Measurements from ENCODE around the gene FOXD4L3. TPM values are rescaled to one million over a fixed set of nuclear protein-coding genes. Genes with fewer than 3 reads are reported as not detected.
"Not testable (repeated sequence)": the region's sequence is repeated elsewhere in the genome, so short reads cannot be mapped to it uniquely, and the experiment has no call there.

Gene FOXD4L3
- under 1 TPM in 1 of 2 experiments, not detected in 1; 0.14 TPM for total RNA-seq

DNA sequence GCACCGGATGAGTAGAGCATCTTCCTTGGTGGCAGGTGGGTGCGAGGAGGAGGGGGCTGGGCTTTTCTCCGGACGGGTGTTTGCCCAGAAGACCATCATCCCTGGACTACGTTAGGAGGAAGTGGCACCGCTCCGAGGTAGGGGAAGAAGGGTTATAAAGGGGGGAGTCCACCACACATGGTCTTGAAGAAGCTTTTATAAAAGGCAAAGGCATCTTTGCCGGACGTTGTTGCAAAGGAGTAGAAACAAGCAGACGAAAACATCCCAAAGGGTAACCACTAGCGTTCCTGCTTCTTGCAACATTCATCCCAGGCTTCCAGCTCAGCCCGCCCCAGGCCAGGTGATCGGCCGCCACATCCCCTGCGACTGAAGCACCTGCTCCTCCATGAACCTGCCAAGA is at the start of gene FOXD4L3:
Gene FOXD4L3, plus strand, starts transcription at position 301 of the 400 bp plus-strand sequence. Its CDS starts 85 bp downstream, at position 386.
- H3K27ac Mint-ChIP-seq, H3K9me3 Mint-ChIP-seq: not testable (repeated sequence)

DNA sequence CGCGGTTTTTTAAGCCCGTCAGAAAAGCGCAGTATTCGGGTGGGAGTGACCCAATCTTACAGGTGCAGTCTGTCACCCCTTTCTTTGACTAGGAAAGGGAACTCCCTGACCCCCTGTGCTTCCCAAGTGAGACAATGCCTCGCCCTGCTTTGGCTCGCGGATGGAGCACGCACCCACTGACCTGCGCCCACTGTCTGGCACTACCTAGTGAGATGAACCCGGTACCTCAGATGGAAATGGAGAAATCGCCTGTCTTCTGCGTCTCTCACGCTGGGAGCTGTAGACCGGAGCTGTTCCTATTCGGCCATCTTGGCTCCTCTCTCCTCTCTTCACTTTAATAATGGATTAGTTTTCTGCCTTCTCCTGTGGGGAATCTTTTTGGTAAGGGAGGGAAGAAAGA is 21.6 kb upstream of the FOXD4L3 start:
- H3K4me1 Mint-ChIP-seq, DNase-seq, H3K36me3 Mint-ChIP-seq, H3K9me3 Mint-ChIP-seq, H3K4me3 Mint-ChIP-seq, H3K27me3 Mint-ChIP-seq, H3K27ac Mint-ChIP-seq: not testable (repeated sequence)

More for the DNA sequence above, at the start of gene FOXD4L3:
- not testable (repeated sequence) for DNase-seq, H3K27me3 Mint-ChIP-seq, H3K36me3 Mint-ChIP-seq, H3K4me3 Mint-ChIP-seq, H3K4me1 Mint-ChIP-seq

DNA sequence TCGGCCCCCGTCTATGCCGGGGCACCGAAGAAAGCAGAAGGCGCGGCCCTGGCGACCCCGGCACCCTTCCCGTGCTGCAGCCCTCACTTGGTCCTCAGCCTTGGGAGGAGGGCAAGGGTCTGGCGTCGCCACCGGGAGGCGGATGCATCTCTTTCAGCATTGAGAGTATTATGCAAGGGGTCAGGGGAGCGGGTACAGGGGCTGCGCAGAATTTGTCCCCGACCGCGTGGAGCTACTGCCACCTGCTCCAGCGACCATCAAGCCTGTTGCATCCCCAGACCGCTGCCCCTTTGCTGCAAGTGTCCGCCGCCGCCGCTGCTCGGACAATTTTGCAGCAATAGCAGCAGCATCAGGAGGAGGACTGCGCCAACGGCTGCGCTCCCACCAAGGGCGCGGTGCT is 1.1 kb downstream of the FOXD4L3 start:
- H3K27ac Mint-ChIP-seq, H3K4me3 Mint-ChIP-seq, H3K9me3 Mint-ChIP-seq, H3K36me3 Mint-ChIP-seq, H3K4me1 Mint-ChIP-seq, H3K27me3 Mint-ChIP-seq, DNase-seq: not testable (repeated sequence)

DNA sequence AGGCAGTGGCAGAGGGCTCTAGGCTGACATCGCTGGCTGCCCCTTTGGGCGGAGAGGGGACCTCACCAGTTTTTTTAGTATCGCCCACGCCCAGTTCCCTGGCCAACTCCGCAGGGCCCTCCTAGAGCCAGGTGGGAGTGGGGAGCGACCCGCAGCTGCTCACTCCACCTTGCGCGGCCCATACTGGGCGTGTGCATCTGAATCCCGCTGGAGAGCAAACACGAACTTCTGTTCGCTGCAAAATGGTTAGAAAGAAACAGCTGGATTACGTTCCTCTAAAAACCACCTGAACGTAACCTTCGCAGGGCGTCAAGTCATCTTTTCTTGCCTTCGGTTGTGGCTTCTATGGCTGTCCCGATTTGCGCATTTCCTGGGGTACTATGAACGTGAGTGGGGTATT is 1.5 kb downstream of the FOXD4L3 start:
- H3K9me3 Mint-ChIP-seq, DNase-seq, H3K27ac Mint-ChIP-seq, H3K4me3 Mint-ChIP-seq, H3K4me1 Mint-ChIP-seq, H3K27me3 Mint-ChIP-seq, H3K36me3 Mint-ChIP-seq: not testable (repeated sequence)

DNA sequence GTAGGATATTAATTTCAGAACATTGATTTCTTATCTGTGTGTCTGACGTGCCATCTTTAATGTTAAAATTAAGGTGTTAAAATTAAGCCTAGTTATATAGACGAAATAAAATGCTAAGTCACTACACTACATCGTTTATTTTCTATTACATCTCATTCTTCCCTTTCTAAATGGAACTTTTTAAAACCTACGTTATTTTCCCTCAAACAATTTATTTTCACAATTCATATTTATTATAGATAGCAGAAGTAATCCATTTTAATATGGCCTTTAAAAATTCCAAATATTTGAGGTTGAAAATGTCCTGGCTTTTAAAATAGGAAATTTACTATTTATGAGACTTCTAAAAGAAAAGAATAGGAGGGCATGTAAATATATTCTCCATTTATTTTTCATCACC is 2.1 kb downstream of the FOXD4L3 start:
- H3K9me3 Mint-ChIP-seq, H3K4me3 Mint-ChIP-seq, H3K27me3 Mint-ChIP-seq, DNase-seq, H3K4me1 Mint-ChIP-seq, H3K36me3 Mint-ChIP-seq, H3K27ac Mint-ChIP-seq: not testable (repeated sequence)

DNA sequence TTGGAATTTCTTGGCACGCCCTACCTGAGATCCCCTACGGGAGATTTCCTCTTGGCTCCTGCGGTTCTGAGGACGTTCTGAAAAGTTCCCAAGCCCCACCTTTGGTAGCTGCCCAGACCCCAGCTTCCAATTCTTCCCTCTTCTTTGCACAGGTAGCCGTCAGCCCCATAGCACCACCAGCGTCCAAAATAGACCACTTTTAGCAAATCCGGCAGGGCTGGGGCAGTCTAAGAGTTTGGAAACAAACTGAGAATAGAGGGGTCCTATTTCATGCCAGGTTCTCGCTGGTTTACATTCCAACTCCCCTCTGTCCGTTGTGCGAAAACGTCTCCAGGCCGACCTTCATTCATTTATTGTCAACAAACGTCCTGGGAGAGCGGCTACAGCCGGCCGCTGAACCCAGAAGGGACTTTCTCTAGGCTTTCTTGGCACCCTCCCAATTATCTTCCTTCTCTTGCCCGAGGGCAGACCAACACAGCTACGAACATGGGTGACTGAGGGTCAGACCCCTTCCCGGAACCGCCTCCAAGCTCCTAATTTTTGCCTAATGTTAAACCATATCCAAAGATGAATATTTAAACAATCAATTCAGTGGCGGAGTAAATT is 3.1 kb downstream of the FOXD4L3 start:
- not testable (repeated sequence) for H3K27me3 Mint-ChIP-seq, H3K36me3 Mint-ChIP-seq, H3K4me3 Mint-ChIP-seq, DNase-seq, H3K9me3 Mint-ChIP-seq, H3K4me1 Mint-ChIP-seq, H3K27ac Mint-ChIP-seq

DNA sequence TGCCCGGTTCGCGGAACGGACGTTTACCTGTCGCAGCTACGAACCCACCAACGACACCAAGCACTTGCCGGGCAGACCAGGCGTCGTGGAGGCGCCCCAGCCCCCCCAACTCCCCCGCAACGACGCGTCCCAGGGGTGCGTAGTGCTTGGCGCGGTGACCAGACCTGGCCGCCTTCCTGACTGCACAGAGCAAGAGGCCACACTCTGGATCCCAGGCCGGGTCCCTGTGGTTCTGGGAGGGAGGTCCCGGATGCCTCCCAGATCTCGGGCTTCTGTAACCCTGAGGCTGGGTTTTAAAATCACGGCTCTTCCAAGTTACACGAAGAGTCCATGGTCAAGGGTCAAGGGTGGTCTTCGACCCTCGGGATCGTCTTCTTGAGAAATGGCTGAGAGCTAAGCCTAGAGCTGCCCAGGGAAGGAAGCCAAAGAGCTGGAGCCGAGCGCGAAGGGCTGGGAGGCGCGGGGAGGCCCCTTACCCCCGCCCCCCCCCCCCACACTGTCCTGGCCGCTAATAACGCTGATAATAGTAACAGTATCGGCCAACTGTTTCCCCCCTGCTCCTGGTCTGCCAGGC is 3.8 kb downstream of the FOXD4L3 start:
- not testable (repeated sequence) for H3K9me3 Mint-ChIP-seq, H3K36me3 Mint-ChIP-seq, DNase-seq, H3K4me1 Mint-ChIP-seq, H3K27me3 Mint-ChIP-seq, H3K4me3 Mint-ChIP-seq, H3K27ac Mint-ChIP-seq

DNA sequence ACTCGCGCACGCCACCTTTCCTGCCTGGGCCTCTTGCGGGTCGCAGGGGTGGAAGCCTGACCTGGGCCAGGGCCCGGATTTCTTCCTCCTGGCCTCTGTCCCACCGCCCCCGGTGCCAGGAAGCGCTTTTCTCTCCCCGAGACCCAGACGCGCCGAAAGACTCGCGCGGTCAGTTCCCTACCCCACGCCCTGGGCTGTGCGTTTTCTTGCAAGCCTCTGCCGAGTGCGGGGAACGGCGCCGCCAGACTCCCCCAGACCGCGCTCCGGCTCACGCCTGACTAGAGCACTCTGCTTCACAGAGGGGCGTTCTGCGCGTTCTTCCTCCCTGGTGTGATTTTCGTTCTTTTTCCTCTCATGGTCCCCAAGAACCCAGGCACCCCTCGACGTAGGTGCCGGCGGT is 4.5 kb downstream of the FOXD4L3 start:
- H3K4me1 Mint-ChIP-seq, DNase-seq, H3K27me3 Mint-ChIP-seq, H3K27ac Mint-ChIP-seq, H3K36me3 Mint-ChIP-seq, H3K4me3 Mint-ChIP-seq, H3K9me3 Mint-ChIP-seq: not testable (repeated sequence)

DNA sequence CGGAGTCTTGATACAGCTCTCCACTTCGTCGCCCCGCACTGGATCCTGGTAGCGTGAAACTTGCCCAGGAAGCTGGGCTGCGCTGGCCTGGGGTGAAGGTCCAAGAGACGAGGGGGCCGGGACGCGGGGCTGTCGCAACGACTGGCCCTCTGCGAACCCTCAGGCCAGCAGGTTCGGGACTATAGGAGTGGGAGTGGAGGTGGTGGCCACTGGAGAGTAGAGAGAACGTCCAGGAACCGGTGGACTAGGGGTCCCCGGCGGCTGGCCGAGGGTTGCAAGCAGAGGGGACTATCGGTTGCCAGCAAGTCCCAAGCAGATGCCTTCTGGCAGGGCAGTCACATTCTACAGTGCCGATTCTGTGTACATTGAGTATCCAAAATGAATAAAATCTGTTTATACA is 5.0 kb downstream of the FOXD4L3 start:
- not testable (repeated sequence) for H3K27ac Mint-ChIP-seq, H3K4me1 Mint-ChIP-seq, H3K36me3 Mint-ChIP-seq, H3K4me3 Mint-ChIP-seq, DNase-seq, H3K27me3 Mint-ChIP-seq, H3K9me3 Mint-ChIP-seq

DNA sequence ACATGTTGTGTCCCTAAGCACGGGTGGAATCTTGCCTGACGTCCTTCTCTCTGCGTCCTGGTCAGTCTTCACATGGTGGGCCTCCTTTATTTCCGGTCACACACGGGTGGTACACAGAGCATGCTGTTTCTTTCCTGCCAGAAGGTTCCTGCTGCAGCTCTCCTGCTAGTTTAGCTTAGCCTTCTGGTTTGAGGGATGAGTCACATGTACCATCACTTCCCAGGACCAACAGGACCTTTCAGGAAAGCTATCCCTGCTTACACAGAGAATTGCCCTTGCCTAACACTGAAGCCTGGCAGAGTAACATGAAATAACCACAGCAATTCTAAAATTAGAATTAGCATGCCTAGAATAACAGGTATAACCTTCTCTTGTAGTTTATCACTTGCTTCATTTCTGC is 8.5 kb downstream of the FOXD4L3 start:
- DNase-seq, H3K36me3 Mint-ChIP-seq, H3K9me3 Mint-ChIP-seq, H3K27me3 Mint-ChIP-seq, H3K4me3 Mint-ChIP-seq, H3K27ac Mint-ChIP-seq, H3K4me1 Mint-ChIP-seq: not testable (repeated sequence)

DNA sequence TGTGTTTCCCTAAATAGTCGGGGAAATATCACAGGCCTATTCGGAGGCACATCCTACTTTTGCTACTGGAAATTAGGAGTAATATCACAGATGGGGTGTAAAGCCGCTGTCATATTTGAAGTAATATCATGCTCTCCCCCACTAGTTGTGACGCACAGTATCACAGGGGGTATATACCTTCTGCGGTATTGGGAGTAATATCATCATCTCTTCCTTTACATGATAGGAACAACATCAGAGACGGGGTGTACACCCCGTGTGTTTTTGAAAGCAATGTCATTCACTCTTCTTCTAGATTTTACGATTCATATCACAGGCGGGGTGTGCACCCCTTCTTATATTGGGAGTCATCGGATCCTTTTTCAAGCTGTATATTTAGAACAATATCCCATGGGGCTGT is 15.5 kb downstream of the FOXD4L3 start:
- not testable (repeated sequence) for H3K27ac Mint-ChIP-seq, H3K9me3 Mint-ChIP-seq, H3K27me3 Mint-ChIP-seq, H3K4me3 Mint-ChIP-seq, H3K36me3 Mint-ChIP-seq, H3K4me1 Mint-ChIP-seq, DNase-seq

DNA sequence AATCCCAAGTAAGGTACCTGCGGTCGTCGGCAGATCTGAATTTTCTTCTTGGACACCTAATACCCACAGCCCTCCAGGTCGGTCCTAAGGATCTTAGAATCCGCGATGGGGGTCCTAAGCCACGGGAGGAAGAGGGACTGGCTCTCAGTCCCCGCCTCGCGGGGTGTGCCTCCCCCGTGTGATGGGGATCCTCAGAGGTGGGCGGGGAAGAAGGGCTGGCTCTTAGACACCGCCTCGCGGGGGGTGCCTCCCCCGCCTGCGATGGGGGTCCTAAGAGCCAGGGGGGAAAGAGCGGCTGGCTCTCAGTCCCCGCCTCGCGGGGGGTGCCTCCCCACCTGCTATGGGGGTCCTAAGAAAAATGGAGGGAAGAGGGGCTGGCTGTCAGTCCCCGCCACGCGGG is 21.1 kb downstream of the FOXD4L3 start:
- not testable (repeated sequence) for DNase-seq, H3K4me1 Mint-ChIP-seq, H3K27me3 Mint-ChIP-seq, H3K27ac Mint-ChIP-seq, H3K4me3 Mint-ChIP-seq, H3K36me3 Mint-ChIP-seq, H3K9me3 Mint-ChIP-seq

DNA sequence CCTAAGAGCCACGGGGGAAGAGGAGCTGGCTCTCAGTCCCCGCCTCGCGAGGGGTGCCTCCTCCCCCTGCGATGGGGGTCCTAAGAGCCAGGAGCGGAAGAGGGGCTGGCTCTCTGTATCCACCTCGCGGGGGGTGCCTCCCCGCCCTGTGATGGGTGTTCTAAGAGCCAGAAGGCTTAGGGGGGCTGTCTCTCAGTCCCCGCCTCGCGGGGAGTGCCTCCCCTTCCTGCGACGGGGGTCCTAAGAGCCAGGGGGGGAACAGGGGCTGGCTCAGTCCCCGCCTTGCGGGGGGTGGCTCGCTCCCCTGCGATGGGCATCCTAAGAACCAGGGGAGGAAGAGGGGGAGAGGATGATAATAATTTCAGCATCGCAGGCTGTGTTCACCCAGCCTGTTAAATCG is 21.9 kb downstream of the FOXD4L3 start:
- not testable (repeated sequence) for H3K4me3 Mint-ChIP-seq, H3K9me3 Mint-ChIP-seq, DNase-seq, H3K36me3 Mint-ChIP-seq, H3K27ac Mint-ChIP-seq, H3K27me3 Mint-ChIP-seq, H3K4me1 Mint-ChIP-seq

DNA sequence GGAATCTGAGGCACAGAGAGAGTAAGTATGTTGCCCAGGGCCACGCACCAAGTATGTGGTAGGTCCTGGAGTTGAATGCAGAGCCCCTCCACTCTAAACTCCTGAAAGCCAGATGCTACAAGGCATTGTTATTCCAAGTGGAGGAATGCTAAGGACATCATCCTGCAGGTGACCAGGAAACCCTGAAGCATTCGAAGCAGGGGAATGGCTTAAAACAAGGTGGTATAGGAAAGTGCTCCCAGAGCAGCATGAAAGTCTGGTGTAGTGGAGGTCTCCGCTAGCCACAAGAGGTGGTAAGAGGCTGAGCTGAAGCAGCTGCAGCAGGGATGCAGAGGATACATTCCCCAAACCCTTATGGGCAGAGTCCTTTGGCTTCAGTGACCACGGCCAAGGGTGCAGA is 26.4 kb downstream of the FOXD4L3 start:
- not testable (repeated sequence) for H3K36me3 Mint-ChIP-seq, H3K9me3 Mint-ChIP-seq, H3K4me3 Mint-ChIP-seq, H3K27ac Mint-ChIP-seq, DNase-seq, H3K4me1 Mint-ChIP-seq, H3K27me3 Mint-ChIP-seq

DNA sequence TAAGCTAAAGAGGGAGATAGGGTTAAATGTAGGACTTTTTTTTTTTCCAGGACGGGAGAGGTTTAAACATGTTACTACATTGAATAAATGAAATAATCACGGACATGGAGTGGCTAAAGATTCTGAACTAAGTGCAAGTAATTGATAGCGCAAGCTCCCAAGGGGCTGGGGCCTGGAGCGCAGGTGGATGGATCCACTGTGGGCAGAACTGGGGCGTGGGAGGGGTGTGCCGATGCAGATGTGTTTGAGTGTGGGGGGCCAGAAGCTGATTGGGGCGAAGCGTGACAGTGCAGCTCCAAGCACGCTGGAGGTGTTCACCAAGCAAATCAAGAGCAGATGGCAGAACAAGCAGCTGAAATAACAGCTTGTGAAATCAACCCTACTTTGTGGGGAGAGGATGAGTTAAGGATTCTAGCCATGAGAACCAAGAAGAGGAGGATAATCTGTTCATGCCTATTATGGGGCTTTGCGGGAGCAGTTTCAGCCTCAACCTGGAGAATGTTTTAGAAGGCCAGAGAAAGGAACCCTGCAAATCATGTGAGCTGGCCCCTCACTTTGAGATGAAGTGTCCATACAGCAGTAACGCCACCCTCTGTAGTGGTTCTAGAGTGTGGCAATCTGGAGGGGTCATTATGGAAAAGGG is 28.0 kb downstream of the FOXD4L3 start:
- H3K27me3 Mint-ChIP-seq, H3K4me3 Mint-ChIP-seq, H3K4me1 Mint-ChIP-seq, H3K36me3 Mint-ChIP-seq, H3K27ac Mint-ChIP-seq, DNase-seq, H3K9me3 Mint-ChIP-seq: not testable (repeated sequence)

DNA sequence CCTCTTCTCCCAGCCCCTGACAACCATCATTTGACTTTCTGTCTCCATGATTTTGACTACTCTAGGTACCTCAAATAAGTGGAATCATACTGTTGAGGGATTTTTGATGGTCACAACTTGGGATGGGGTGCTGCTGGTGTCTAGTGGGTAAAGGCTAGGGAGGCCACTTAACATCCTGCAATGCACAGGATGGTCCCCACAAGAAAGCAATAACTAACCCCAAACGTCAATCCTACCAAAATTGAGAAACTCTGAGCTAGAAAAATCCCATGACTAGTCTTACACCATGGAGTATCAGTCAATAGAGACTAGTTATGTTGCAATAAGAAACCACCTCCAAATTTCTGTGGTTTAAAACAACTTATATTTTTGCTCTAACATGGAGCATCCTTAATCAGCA is 29.5 kb downstream of the FOXD4L3 start:
- H3K36me3 Mint-ChIP-seq, H3K27me3 Mint-ChIP-seq, H3K27ac Mint-ChIP-seq, H3K9me3 Mint-ChIP-seq, H3K4me1 Mint-ChIP-seq, H3K4me3 Mint-ChIP-seq, DNase-seq: not testable (repeated sequence)

Measured in activated naive CD8-positive, alpha-beta T cell treated with anti-CD3 and anti-CD28 coated beads for 36 hours (primary cell).